ENCODE data around the gene ANKRD11.
"Not testable (repeated sequence)": the region's sequence is repeated elsewhere in the genome, so short reads cannot be mapped to it uniquely, and the experiment has no call there.

The ANKRD11 gene

DNA sequence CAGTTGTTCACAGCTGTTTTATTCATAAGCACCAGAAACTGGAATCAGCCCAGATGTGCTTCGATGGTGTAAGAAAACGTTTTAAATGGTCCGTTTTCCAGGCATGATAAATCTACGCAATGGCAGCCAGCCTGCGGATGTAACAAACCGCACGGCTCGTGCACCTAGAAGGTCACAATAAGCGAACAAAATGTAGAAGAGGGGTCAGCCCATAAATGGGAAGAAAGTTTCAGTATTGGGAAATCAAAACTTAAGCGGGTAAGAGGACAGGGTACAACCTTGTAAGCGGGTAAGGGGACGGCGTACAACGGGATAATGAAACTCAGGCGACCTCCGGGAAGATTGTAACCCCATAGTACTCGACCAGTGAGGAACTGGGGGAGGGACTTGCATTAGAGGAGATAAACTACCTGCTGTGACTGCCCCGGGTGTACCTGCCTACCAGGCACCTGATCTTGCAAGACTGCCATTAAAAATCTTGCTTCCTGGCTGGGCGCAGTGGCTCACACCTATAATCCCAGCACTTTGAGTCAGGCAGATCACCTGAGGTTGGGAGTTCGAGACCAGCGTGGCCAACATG is 66.6 kb downstream of the ANKRD11 start:
- no peak for DNase-seq
- no peaks in the 10 kb centered on the region for H3K27me3 ChIP-seq (replicated peaks; ENCODE audit: control insufficient read depth, insufficient read depth, low read length, poor library complexity, severe bottlenecking)
- no peaks in the 10 kb centered on the region for H3K36me3 ChIP-seq (ENCODE audit: control insufficient read depth, insufficient read depth, low read length)
- H3K4me1 ChIP-seq (ENCODE audit: control insufficient read depth, insufficient read depth, low read length, poor library complexity, severe bottlenecking): peaks cover 32% of the 10 kb centered on the region
- no peak overlapping the region for H3K27ac ChIP-seq (ENCODE audit: insufficient read depth, low read length, poor library complexity, severe bottlenecking)
- no peaks in the 10 kb centered on the region for H3K9me3 ChIP-seq (ENCODE audit: control insufficient read depth, low read length)
- no peak overlapping the region for H3K4me3 ChIP-seq (ENCODE audit: insufficient read depth, low read depth, low read length, poor library complexity, severe bottlenecking)

DNA sequence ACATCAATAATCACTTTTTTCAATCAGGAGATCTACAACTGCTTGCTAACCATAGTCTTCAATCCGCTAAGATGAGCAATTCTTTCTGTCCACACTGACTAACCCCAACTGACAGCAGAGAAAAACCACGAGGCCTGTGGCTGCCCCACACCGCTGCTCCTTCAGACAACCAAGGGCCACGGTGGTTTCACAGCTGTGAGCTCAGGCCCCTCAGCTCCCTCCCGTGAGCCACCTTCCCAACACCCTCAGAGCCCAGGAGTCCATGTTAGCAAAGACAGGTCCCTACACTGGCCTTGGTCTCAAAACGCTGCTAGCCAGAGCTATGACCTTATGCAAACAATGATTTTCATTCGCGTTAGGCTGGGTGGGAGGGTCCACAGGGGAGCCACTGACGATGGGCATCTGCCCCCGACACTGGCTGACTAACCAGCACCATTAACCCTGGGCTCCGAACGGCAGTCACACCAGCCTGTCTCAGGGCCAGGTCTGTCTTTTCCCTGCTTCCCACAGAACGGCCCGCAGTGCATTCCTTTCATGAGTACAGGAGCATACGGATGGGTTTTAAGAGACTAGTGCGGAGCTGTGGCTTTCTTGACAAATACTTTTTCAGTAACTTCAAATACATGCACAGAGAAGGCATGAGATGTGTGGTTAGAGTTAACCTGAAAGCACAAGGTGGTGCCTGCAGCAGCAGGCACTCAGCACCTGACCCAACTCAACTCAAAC is 67.3 kb downstream of the ANKRD11 start:
- H3K4me1 ChIP-seq (ENCODE audit: control insufficient read depth, insufficient read depth, low read length, poor library complexity, severe bottlenecking): peaks cover 32% of the 10 kb centered on the region
- H3K27me3 ChIP-seq (replicated peaks; ENCODE audit: control insufficient read depth, insufficient read depth, low read length, poor library complexity, severe bottlenecking): no peaks in the 10 kb centered on the region
- no peak overlapping the region for H3K4me3 ChIP-seq (ENCODE audit: insufficient read depth, low read depth, low read length, poor library complexity, severe bottlenecking)

GRCh38 chr16:89422527-89422904 is 67.8 kb downstream of the ANKRD11 start:
- no peaks in the 10 kb centered on the region for H3K9me3 ChIP-seq (ENCODE audit: control insufficient read depth, low read length)
- H3K4me1 ChIP-seq (ENCODE audit: control insufficient read depth, insufficient read depth, low read length, poor library complexity, severe bottlenecking): peaks cover 32% of the 10 kb centered on the region
- no peaks in the 10 kb centered on the region for H3K27me3 ChIP-seq (replicated peaks; ENCODE audit: control insufficient read depth, insufficient read depth, low read length, poor library complexity, severe bottlenecking)
- no peak overlapping the region for H3K4me3 ChIP-seq (ENCODE audit: insufficient read depth, low read depth, low read length, poor library complexity, severe bottlenecking)
- peak overlapping the region; percentile 22 for H3K27ac ChIP-seq (ENCODE audit: insufficient read depth, low read length, poor library complexity, severe bottlenecking)
- no peak for DNase-seq
- no peaks in the 10 kb centered on the region for H3K36me3 ChIP-seq (ENCODE audit: control insufficient read depth, insufficient read depth, low read length)

More for the DNA sequence above, 67.3 kb downstream of the ANKRD11 start:
- Histone ChIP-seq H3K36me3 (ENCODE audit: control insufficient read depth, insufficient read depth, low read length) (no peaks in the 10 kb centered on the region), H3K9me3 (ENCODE audit: control insufficient read depth, low read length) (no peaks in the 10 kb centered on the region), H3K27ac (ENCODE audit: insufficient read depth, low read length, poor library complexity, severe bottlenecking) (peak overlapping the region; percentile 22)
- DNase-seq: peak in 2 of 3 donors; percentile 40 to 44

- not testable (repeated sequence) for H3K4me3 ChIP-seq (ENCODE audit: insufficient read depth, low read depth, low read length, poor library complexity, severe bottlenecking); DNase-seq; H3K9me3 ChIP-seq (ENCODE audit: control insufficient read depth, low read length); H3K36me3 ChIP-seq (ENCODE audit: control insufficient read depth, insufficient read depth, low read length); H3K27me3 ChIP-seq (replicated peaks; ENCODE audit: control insufficient read depth, insufficient read depth, low read length, poor library complexity, severe bottlenecking); H3K27ac ChIP-seq (ENCODE audit: insufficient read depth, low read length, poor library complexity, severe bottlenecking)
- H3K4me1 ChIP-seq (ENCODE audit: control insufficient read depth, insufficient read depth, low read length, poor library complexity, severe bottlenecking): peaks cover 31% of the 10 kb centered on the region
These were observed 69.1 kb downstream of the ANKRD11 start for GRCh38 chr16:89421300-89421699.

DNA sequence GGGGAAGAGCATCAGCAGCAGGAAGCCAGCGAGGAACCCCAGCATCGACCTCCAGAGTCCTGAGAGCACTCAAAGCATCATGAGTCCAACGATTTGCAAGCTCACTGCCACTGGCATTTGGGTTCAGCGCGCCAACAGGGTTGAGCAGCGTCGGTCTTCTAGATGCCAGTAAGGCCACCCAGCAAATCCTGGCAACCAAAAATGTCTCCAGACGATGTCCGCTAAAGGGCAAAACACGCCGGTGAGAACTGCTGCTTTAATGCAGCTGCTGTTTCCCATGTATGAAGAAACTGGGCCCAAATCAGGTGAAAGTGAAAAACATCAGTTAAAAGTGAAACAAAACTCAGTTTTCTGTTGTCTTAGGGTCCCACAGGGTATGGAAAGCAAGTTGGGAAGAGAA is 70.2 kb downstream of the ANKRD11 start:
- Histone ChIP-seq H3K4me3 (ENCODE audit: insufficient read depth, low read depth, low read length, poor library complexity, severe bottlenecking) (no peak overlapping the region), H3K9me3 (ENCODE audit: control insufficient read depth, low read length) (no peaks in the 10 kb centered on the region), H3K36me3 (ENCODE audit: control insufficient read depth, insufficient read depth, low read length) (no peaks in the 10 kb centered on the region), H3K27me3 (replicated peaks; ENCODE audit: control insufficient read depth, insufficient read depth, low read length, poor library complexity, severe bottlenecking) (no peaks in the 10 kb centered on the region), H3K27ac (ENCODE audit: insufficient read depth, low read length, poor library complexity, severe bottlenecking) (peak overlapping the region; percentile 31), H3K4me1 (ENCODE audit: control insufficient read depth, insufficient read depth, low read length, poor library complexity, severe bottlenecking) (peaks cover 25% of the 10 kb centered on the region)
- no peak for DNase-seq

- no peaks in the 10 kb centered on the region for H3K27me3 ChIP-seq (replicated peaks; ENCODE audit: control insufficient read depth, insufficient read depth, low read length, poor library complexity, severe bottlenecking)
- H3K9me3 ChIP-seq (ENCODE audit: control insufficient read depth, low read length): no peaks in the 10 kb centered on the region
- no peak overlapping the region for H3K4me3 ChIP-seq (ENCODE audit: insufficient read depth, low read depth, low read length, poor library complexity, severe bottlenecking)
- DNase-seq: no peak
- no peak overlapping the region for H3K27ac ChIP-seq (ENCODE audit: insufficient read depth, low read length, poor library complexity, severe bottlenecking)
- H3K4me1 ChIP-seq (ENCODE audit: control insufficient read depth, insufficient read depth, low read length, poor library complexity, severe bottlenecking): peaks cover 28% of the 10 kb centered on the region
- H3K36me3 ChIP-seq (ENCODE audit: control insufficient read depth, insufficient read depth, low read length): no peaks in the 10 kb centered on the region
These were observed 72.0 kb downstream of the ANKRD11 start for GRCh38 chr16:89418352-89418751.

DNA sequence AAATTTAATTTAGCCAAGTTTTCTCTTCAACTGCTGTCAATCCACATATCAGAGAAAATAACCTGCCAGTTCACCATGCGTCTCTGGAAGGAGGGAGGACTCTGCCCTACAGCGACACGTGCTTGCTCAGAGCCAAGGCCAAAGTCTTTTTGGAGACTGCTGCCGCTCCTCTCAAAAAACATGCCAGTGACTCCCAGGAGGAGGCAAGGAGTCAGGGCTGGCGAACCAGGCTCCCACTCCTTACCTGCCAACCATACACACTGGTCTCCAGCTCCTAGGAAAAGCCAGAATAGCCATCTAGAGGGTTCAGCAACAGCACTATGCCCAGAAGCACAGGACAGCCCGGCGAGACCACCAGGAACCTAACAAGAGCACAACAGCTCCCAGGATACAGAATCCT is 73.0 kb downstream of the ANKRD11 start:
- Histone ChIP-seq H3K36me3 (ENCODE audit: control insufficient read depth, insufficient read depth, low read length) (no peaks in the 10 kb centered on the region), H3K9me3 (ENCODE audit: control insufficient read depth, low read length) (no peaks in the 10 kb centered on the region), H3K27ac (ENCODE audit: insufficient read depth, low read length, poor library complexity, severe bottlenecking) (no peak overlapping the region), H3K27me3 (replicated peaks; ENCODE audit: control insufficient read depth, insufficient read depth, low read length, poor library complexity, severe bottlenecking) (no peaks in the 10 kb centered on the region), H3K4me1 (ENCODE audit: control insufficient read depth, insufficient read depth, low read length, poor library complexity, severe bottlenecking) (peaks cover 20% of the 10 kb centered on the region), H3K4me3 (ENCODE audit: insufficient read depth, low read depth, low read length, poor library complexity, severe bottlenecking) (no peak overlapping the region)
- DNase-seq: no peak

- Histone ChIP-seq H3K4me3 (ENCODE audit: insufficient read depth, low read depth, low read length, poor library complexity, severe bottlenecking) (no peak overlapping the region), H3K27me3 (replicated peaks; ENCODE audit: control insufficient read depth, insufficient read depth, low read length, poor library complexity, severe bottlenecking) (no peaks in the 10 kb centered on the region), H3K27ac (ENCODE audit: insufficient read depth, low read length, poor library complexity, severe bottlenecking) (no peak overlapping the region), H3K4me1 (ENCODE audit: control insufficient read depth, insufficient read depth, low read length, poor library complexity, severe bottlenecking) (peaks cover 46% of the 10 kb centered on the region), H3K9me3 (ENCODE audit: control insufficient read depth, low read length) (no peaks in the 10 kb centered on the region), H3K36me3 (ENCODE audit: control insufficient read depth, insufficient read depth, low read length) (no peaks in the 10 kb centered on the region)
- DNase-seq: no peak
These were observed 76.4 kb downstream of the ANKRD11 start for GRCh38 chr16:89413811-89414585.

DNA sequence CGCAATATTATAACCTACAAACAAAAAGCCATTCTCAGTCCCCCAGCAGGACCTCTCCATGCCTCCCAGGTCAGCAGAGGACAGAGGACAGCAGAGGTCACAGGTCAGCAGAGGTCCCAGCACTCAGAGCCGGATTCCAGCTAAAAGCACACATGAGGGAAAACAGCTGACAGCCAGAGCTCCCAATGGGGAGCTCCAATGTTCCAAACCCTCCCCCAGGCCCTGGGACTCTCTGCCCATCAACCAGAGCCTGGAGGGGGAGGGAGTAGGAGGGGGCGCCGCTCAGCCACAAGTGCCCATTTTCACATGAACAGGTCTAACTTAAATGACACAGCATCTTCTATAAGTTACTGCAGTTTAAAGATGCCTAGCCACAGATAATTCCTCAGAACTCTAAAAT is 77.5 kb downstream of the ANKRD11 start:
- Histone ChIP-seq H3K9me3 (ENCODE audit: control insufficient read depth, low read length) (no peaks in the 10 kb centered on the region), H3K27me3 (replicated peaks; ENCODE audit: control insufficient read depth, insufficient read depth, low read length, poor library complexity, severe bottlenecking) (no peaks in the 10 kb centered on the region), H3K36me3 (ENCODE audit: control insufficient read depth, insufficient read depth, low read length) (no peaks in the 10 kb centered on the region), H3K4me3 (ENCODE audit: insufficient read depth, low read depth, low read length, poor library complexity, severe bottlenecking) (no peak overlapping the region), H3K27ac (ENCODE audit: insufficient read depth, low read length, poor library complexity, severe bottlenecking) (peak overlapping the region; percentile 25), H3K4me1 (ENCODE audit: control insufficient read depth, insufficient read depth, low read length, poor library complexity, severe bottlenecking) (peaks cover 57% of the 10 kb centered on the region)
- DNase-seq: no peak

- H3K27ac ChIP-seq (ENCODE audit: insufficient read depth, low read length, poor library complexity, severe bottlenecking): peak overlapping the region; percentile 48
- no peaks in the 10 kb centered on the region for H3K36me3 ChIP-seq (ENCODE audit: control insufficient read depth, insufficient read depth, low read length)
- DNase-seq: no peak
- H3K27me3 ChIP-seq (replicated peaks; ENCODE audit: control insufficient read depth, insufficient read depth, low read length, poor library complexity, severe bottlenecking): no peaks in the 10 kb centered on the region
- no peak overlapping the region for H3K4me3 ChIP-seq (ENCODE audit: insufficient read depth, low read depth, low read length, poor library complexity, severe bottlenecking)
- H3K9me3 ChIP-seq (ENCODE audit: control insufficient read depth, low read length): no peaks in the 10 kb centered on the region
- peaks cover 72% of the 10 kb centered on the region for H3K4me1 ChIP-seq (ENCODE audit: control insufficient read depth, insufficient read depth, low read length, poor library complexity, severe bottlenecking)
These were observed 79.0 kb downstream of the ANKRD11 start for GRCh38 chr16:89411335-89411850.

Measured in effector memory CD4-positive, alpha-beta T cell (primary cell).